HEK293 (cell line): ENCODE results near the gene GPHA2.

Experiments
- CTCF ChIA-PET: fragments of 350-600 bp; formaldehyde crosslinking; extraction: SDS; loops from one replicate; lab custom pipeline; 2021; ENCODE audit warnings: antibody characterized with exemption; lab: Yijun Ruan, JAX
- POLR2A ChIA-PET: fragments of 300-600 bp; formaldehyde crosslinking; extraction: SDS; loops from one replicate; lab custom pipeline; 2020; ENCODE audit warnings: antibody characterized with exemption, inconsistent platforms; lab: Yijun Ruan, JAX
- H3K27ac ChIP-seq: fragments of 200-500 bp; sonication (Bioruptor generic); 2 replicates; pipeline ENCODE4 v1.5.1; 2014; ENCODE audit warnings: low read depth, low read length, control low read depth, inconsistent platforms; ENCODE audit errors: extremely low read depth
- H3K36me3 ChIP-seq, 2 experiments: fragments of 200-500 bp in 1 of 2; sonication (Bioruptor generic) in 1 of 2; 1 replicate in 1 of 2; 2 replicates in 1 of 2; pipeline ENCODE4 v1.5.1; 2014 to 2017; ENCODE audit warnings: inconsistent platforms in 2 of 2, low read length in 2 of 2; ENCODE audit not compliant: control insufficient read depth in 2 of 2, insufficient read depth in 1 of 2
- H3K4me1 ChIP-seq: fragments of 200-500 bp; sonication (Bioruptor generic); 2 replicates; pipeline ENCODE4 v1.5.1; 2014; ENCODE audit warnings: mild to moderate bottlenecking, low read length, inconsistent platforms; ENCODE audit not compliant: control insufficient read depth, insufficient read depth
- H3K4me3 ChIP-seq: 2 replicates; pipeline ENCODE4 v1.5.1; 2011; ENCODE audit warnings: low read depth, mild to moderate bottlenecking, control low read depth, low read length, moderate library complexity
- H3K9me3 ChIP-seq: fragments of 200-500 bp; sonication (Bioruptor generic); 2 replicates; pipeline ENCODE4 v1.5.1; 2014; ENCODE audit warnings: low read depth, low read length, inconsistent platforms; ENCODE audit not compliant: control insufficient read depth, insufficient read depth
- MZF1 ChIP-seq: fragments of 450-650 bp; formaldehyde crosslinking; IDR thresholded peaks from 2 replicates; pipeline ENCODE4 v1.5.1; 2017; ENCODE audit warnings: missing biosample characterization, missing genetic modification characterization, borderline replicate concordance
- RBAK ChIP-seq: fragments of 450-650 bp; formaldehyde crosslinking; IDR thresholded peaks from 2 replicates; pipeline ENCODE4 v1.5.1; 2016; ENCODE audit warnings: missing biosample characterization, missing genetic modification characterization
- ZEB2 ChIP-seq: fragments of 450-650 bp; formaldehyde crosslinking; IDR thresholded peaks from 2 replicates; pipeline ENCODE4 v1.5.1; 2016; ENCODE audit warnings: missing biosample characterization, missing genetic modification characterization
- ZFP37 ChIP-seq: fragments of 450-650 bp; formaldehyde crosslinking; IDR thresholded peaks from 2 replicates; pipeline ENCODE4 v1.5.1; 2016; ENCODE audit warnings: missing biosample characterization, missing genetic modification characterization
- ZNF112 ChIP-seq: fragments of 450-650 bp; formaldehyde crosslinking; IDR thresholded peaks from 2 replicates; pipeline ENCODE4 v1.5.0; 2017; ENCODE audit warnings: missing biosample characterization, missing genetic modification characterization
- ZNF155 ChIP-seq: fragments of 450-650 bp; formaldehyde crosslinking; IDR thresholded peaks from 2 replicates; pipeline ENCODE4 v1.5.1; 2016; ENCODE audit warnings: missing biosample characterization, missing genetic modification characterization
- ZNF184 ChIP-seq: fragments of 450-650 bp; IDR thresholded peaks from 2 replicates; pipeline ENCODE4 v1.5.1; 2018; ENCODE audit warnings: missing biosample characterization, mild to moderate bottlenecking, missing genetic modification characterization
- ZNF214 ChIP-seq: fragments of 450-650 bp; formaldehyde crosslinking; IDR thresholded peaks from 2 replicates; pipeline ENCODE4 v1.5.1; 2017; ENCODE audit warnings: missing biosample characterization, mild to moderate bottlenecking, missing genetic modification characterization, borderline replicate concordance
- ZNF514 ChIP-seq: fragments of 450-650 bp; formaldehyde crosslinking; IDR thresholded peaks from 2 replicates; pipeline ENCODE4 v1.5.1; 2016; ENCODE audit warnings: missing biosample characterization, missing genetic modification characterization
- ZNF596 ChIP-seq: fragments of 450-650 bp; IDR thresholded peaks from 2 replicates; pipeline ENCODE4 v1.5.0; 2018; ENCODE audit warnings: missing biosample characterization, mild to moderate bottlenecking, missing genetic modification characterization, moderate library complexity
- ZNF76 ChIP-seq: fragments of 450-650 bp; formaldehyde crosslinking; IDR thresholded peaks from 2 replicates; pipeline ENCODE4; 2016; ENCODE audit warnings: low read depth, missing biosample characterization, missing genetic modification characterization, borderline replicate concordance
- TF ChIP-seq, protein P1 (sequence below): fragments of 450-650 bp; formaldehyde crosslinking; IDR thresholded peaks from 2 replicates; pipeline ENCODE4 v1.5.1; 2016; ENCODE audit warnings: missing biosample characterization, missing genetic modification characterization
- TF ChIP-seq, protein P2 (sequence below): fragments of 450-650 bp; formaldehyde crosslinking; IDR thresholded peaks from 2 replicates; pipeline ENCODE4 v1.5.1; 2017; ENCODE audit warnings: missing biosample characterization, missing genetic modification characterization
- TF ChIP-seq, protein P3 (sequence below): fragments of 450-650 bp; formaldehyde crosslinking; IDR thresholded peaks from 2 replicates; pipeline ENCODE4 v1.5.1; 2016; ENCODE audit warnings: missing biosample characterization, missing genetic modification characterization
- TF ChIP-seq, protein P4 (sequence below): fragments of 450-650 bp; formaldehyde crosslinking; IDR thresholded peaks from 2 replicates; pipeline ENCODE4 v1.5.1; 2016; ENCODE audit warnings: missing biosample characterization, missing genetic modification characterization, low read depth
- TF ChIP-seq, protein P5 (sequence below): fragments of 450-650 bp; formaldehyde crosslinking; IDR thresholded peaks from 2 replicates; pipeline ENCODE4 v1.5.1; 2016; ENCODE audit warnings: missing biosample characterization, missing genetic modification characterization

Gene GPHA2

DNA sequence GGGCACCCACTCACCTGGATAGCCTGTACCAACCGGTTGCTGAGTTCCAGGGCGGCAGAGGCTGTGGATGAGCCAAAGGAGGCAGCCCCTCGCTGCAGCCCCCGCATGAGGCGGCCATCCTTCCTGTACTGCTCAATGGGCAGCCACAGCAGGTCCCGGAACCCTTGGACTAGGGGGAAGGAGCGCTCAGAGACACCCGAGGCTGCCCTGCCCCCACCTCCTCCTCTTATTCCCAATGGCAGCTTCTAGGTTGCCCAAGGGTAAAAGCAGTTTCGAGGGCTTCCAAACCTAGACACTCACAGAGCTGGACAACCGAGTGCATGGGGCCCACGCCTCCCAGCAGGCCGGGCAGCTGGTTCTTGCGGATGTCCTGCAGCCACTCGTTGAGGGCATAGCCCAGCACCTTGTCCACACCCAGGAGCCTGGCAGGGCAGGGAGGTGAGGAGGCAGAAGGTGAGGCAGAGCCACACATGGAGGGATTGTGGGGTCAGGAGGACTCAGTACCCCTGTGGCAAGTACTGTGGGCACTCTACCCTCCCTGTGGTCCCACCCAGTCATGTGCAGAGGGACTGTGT, 39.2 kb downstream of the GPHA2 start:
- Histone ChIP-seq H3K4me1 (no peaks in the 10 kb centered on the region), H3K9me3 (no peaks in the 10 kb centered on the region), H3K27ac (no peak overlapping the region), H3K36me3 (peaks cover 0 to 61% of the 10 kb centered on the region in 2 experiments; a peak in 2 of 3 replicates), H3K4me3 (no peak overlapping the region)
- POLR2A ChIA-PET, result interaction anchor here (0.9 to 1.2 kb wide), 2 partner anchors 21 to 31 kb away, joined by 3 to 4 read pairs; no protein-coding TSS in a partner anchor
- CTCF ChIA-PET, result interaction anchor here (0.5 to 9.4 kb wide), 3 partner anchors 8 to 85 kb away, joined by 3 to 111 read pairs (median 5); no protein-coding TSS in a partner anchor
- TF ChIP-seq, protein P1, sequence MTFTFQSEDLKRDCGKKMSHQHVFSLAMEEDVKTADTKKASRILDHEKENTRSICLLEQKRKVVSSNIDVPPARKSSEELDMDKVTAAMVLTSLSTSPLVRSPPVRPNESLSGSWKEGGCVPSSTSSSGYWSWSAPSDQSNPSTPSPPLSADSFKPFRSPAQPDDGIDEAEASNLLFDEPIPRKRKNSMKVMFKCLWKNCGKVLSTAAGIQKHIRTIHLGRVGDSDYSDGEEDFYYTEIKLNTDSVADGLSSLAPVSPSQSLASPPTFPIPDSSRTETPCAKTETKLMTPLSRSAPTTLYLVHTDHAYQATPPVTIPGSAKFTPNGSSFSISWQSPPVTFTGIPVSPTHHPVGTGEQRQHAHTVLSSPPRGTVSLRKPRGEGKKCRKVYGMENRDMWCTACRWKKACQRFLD (tag by site-specific recombination), result no peak
- TF ChIP-seq ZNF514 (tag by site-specific recombination), result no peak
- TF ChIP-seq, protein P2, sequence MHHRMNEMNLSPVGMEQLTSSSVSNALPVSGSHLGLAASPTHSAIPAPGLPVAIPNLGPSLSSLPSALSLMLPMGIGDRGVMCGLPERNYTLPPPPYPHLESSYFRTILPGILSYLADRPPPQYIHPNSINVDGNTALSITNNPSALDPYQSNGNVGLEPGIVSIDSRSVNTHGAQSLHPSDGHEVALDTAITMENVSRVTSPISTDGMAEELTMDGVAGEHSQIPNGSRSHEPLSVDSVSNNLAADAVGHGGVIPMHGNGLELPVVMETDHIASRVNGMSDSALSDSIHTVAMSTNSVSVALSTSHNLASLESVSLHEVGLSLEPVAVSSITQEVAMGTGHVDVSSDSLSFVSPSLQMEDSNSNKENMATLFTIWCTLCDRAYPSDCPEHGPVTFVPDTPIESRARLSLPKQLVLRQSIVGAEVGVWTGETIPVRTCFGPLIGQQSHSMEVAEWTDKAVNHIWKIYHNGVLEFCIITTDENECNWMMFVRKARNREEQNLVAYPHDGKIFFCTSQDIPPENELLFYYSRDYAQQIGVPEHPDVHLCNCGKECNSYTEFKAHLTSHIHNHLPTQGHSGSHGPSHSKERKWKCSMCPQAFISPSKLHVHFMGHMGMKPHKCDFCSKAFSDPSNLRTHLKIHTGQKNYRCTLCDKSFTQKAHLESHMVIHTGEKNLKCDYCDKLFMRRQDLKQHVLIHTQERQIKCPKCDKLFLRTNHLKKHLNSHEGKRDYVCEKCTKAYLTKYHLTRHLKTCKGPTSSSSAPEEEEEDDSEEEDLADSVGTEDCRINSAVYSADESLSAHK (tag by site-specific recombination), result peak; percentile 99
- TF ChIP-seq, protein P3, sequence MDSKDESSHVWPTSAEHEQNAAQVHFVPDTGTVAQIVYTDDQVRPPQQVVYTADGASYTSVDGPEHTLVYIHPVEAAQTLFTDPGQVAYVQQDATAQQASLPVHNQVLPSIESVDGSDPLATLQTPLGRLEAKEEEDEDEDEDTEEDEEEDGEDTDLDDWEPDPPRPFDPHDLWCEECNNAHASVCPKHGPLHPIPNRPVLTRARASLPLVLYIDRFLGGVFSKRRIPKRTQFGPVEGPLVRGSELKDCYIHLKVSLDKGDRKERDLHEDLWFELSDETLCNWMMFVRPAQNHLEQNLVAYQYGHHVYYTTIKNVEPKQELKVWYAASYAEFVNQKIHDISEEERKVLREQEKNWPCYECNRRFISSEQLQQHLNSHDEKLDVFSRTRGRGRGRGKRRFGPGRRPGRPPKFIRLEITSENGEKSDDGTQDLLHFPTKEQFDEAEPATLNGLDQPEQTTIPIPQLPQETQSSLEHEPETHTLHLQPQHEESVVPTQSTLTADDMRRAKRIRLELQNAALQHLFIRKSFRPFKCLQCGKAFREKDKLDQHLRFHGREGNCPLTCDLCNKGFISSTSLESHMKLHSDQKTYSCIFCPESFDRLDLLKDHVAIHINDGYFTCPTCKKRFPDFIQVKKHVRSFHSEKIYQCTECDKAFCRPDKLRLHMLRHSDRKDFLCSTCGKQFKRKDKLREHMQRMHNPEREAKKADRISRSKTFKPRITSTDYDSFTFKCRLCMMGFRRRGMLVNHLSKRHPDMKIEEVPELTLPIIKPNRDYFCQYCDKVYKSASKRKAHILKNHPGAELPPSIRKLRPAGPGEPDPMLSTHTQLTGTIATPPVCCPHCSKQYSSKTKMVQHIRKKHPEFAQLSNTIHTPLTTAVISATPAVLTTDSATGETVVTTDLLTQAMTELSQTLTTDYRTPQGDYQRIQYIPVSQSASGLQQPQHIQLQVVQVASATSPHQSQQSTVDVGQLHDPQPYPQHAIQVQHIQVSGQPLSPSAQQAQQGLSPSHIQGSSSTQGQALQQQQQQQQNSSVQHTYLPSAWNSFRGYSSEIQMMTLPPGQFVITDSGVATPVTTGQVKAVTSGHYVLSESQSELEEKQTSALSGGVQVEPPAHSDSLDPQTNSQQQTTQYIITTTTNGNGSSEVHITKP (tag by site-specific recombination), result peak; percentile 75

DNA sequence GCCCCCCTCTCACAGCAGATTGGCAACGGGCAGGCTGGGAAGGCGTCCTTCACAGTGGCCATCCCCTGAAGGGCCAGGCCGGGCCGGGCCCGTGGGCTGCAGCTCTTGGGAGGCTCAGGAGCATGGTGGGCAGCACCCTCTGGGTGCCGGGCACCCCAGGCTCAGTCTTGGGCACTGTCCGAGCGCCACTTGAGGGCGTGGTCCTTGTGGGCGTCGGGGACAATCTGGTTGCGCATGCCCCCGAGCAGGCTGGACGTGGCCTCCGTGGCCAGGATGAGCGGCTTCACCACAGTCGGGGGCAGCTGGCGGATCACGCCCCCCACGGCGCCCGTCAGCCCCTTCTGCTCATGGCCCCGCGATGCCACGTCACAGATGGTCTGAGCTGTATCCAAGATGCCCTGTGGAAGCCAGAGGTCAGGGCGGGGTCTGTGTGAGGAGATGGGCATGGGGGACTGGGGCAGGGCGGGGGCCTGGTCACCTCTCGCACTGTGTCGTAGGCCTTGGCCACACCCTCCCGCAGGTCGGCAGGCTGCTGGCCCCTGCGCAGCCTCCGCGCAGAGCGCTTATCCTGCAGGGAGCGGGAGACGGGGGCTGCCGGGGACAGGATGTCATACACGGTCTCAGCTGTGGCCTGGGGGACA, 40.8 kb downstream of the GPHA2 start:
- ChIA-PET POLR2A (interaction anchor here (1.0 to 1.3 kb wide), 2 partner anchors 21 to 117 kb away, joined by 3 to 4 read pairs; partner anchors contain the start of gene SF1), CTCF (interaction anchor here (0.5 to 9.4 kb wide), 12 partner anchors 9 to 149 kb away, joined by 3 to 111 read pairs (median 4); no protein-coding TSS in a partner anchor)
- Histone ChIP-seq H3K4me1 (no peaks in the 10 kb centered on the region), H3K27ac (no peak overlapping the region), H3K9me3 (no peaks in the 10 kb centered on the region), H3K36me3 (peaks cover 0 to 45% of the 10 kb centered on the region in 2 experiments; a peak in 1 of 3 replicates), H3K4me3 (no peak overlapping the region)
- TF ChIP-seq ZFP37 (tag by site-specific recombination) (no peak), ZNF596 (no peak), ZNF155 (tag by site-specific recombination) (no peak), MZF1 (tag by site-specific recombination) (no peak), ZNF76 (tag by site-specific recombination) (no peak), ZNF214 (tag by site-specific recombination) (no peak), ZNF184 (tag by site-specific recombination) (no peak), ZNF112 (tag by site-specific recombination) (no peak), ZEB2 (tag by site-specific recombination) (no peak), RBAK (tag by site-specific recombination) (no peak)
- TF ChIP-seq, protein P2 (tag by site-specific recombination), result no peak
- TF ChIP-seq, protein P4, sequence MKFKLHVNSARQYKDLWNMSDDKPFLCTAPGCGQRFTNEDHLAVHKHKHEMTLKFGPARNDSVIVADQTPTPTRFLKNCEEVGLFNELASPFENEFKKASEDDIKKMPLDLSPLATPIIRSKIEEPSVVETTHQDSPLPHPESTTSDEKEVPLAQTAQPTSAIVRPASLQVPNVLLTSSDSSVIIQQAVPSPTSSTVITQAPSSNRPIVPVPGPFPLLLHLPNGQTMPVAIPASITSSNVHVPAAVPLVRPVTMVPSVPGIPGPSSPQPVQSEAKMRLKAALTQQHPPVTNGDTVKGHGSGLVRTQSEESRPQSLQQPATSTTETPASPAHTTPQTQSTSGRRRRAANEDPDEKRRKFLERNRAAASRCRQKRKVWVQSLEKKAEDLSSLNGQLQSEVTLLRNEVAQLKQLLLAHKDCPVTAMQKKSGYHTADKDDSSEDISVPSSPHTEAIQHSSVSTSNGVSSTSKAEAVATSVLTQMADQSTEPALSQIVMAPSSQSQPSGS (tag by site-specific recombination), result no peak
- TF ChIP-seq, protein P5, sequence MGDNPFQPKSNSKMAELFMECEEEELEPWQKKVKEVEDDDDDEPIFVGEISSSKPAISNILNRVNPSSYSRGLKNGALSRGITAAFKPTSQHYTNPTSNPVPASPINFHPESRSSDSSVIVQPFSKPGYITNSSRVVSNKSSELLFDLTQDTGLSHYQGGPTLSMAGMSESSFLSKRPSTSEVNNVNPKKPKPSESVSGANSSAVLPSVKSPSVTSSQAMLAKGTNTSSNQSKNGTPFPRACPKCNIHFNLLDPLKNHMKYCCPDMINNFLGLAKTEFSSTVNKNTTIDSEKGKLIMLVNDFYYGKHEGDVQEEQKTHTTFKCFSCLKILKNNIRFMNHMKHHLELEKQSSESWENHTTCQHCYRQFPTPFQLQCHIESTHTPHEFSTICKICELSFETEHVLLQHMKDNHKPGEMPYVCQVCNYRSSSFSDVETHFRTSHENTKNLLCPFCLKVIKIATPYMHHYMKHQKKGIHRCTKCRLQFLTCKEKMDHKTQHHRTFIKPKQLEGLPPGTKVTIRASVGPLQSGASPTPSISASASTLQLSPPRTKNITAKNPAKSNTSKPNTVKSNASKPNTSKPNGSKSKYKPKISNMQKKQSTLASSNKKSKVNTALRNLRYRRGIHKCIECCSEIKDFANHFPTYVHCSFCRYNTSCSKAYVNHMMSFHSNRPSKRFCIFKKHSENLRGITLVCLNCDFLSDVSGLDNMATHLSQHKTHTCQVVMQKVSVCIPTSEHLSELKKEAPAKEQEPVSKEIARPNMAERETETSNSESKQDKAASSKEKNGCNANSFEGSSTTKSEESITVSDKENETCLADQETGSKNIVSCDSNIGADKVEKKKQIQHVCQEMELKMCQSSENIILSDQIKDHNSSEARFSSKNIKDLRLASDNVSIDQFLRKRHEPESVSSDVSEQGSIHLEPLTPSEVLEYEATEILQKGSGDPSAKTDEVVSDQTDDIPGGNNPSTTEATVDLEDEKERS, result no peak
